HepG2 (cell line): Measurements from ENCODE around the gene THRA. TPM values are rescaled to one million over a fixed set of nuclear protein-coding genes. Genes with fewer than 3 reads are reported as not detected.

Experiments used
- ATAC-seq: fragments of 200-7000 bp; cut with Tn5 transposase; 3 replicates; pipeline ENCODE4 v1.9.1; 2020; ENCODE audit warnings: mild to moderate bottlenecking, moderate library complexity
- BruUV-seq: library from RNA; stranded (reverse); fragments of 400-500 nt; replicated peaks from 2 replicates; lab custom pipeline; 2021; lab: Mats Ljungman, UMichigan
- CTCF ChIA-PET: fragments of 300-600 bp; formaldehyde crosslinking; extraction: SDS; loops from one replicate; lab custom pipeline; 2021; ENCODE audit warnings: low total read pairs, inconsistent platforms, low intra/inter-chr PET ratio; lab: Yijun Ruan, JAX
- POLR2A ChIA-PET: fragments of 350-600 bp; sonication (Branson Sonifier 250); formaldehyde crosslinking; loops from one replicate; lab custom pipeline; 2020; ENCODE audit warnings: antibody characterized with exemption, inconsistent platforms; lab: Yijun Ruan, JAX
- DNase-seq: peaks from one replicate; pipeline ENCODE4 v3.0.0-alpha.2; 2015; ENCODE audit warnings: low spot score
- FAIRE-seq: peaks from 3 replicates; lab custom pipeline; 2011; peaks lifted over from hg19 to GRCh38; lab: Jason Lieb, UNC
- H2AFZ ChIP-seq: one replicate; pipeline ENCODE4 v1.6.1; 2011; ENCODE audit warnings: low read length, inconsistent platforms
- H3K27ac ChIP-seq: fragments of 300-600 bp; 3 replicates; pipeline ENCODE4 v1.8.0; 2011; ENCODE audit warnings: mixed run types, mild to moderate bottlenecking, mixed read lengths, low read length, inconsistent platforms; ENCODE audit not compliant: insufficient read depth; ENCODE audit errors: extremely low read length
- H3K27me3 ChIP-seq, 2 experiments: fragments of 200-600 bp in 1 of 2; 2 replicates in 1 of 2; 3 replicates in 1 of 2; pipeline versions ENCODE4 v1.6.0 to v1.8.0; 2011; ENCODE audit warnings: low read length in 2 of 2, mild to moderate bottlenecking in 2 of 2, moderate library complexity in 2 of 2, inconsistent platforms in 1 of 2; ENCODE audit not compliant: insufficient read depth in 2 of 2, control insufficient read depth in 1 of 2
- H3K36me3 ChIP-seq, 2 experiments: fragments of 200-600 bp in 1 of 2; replicated peaks in 1 of 2; 2 replicates in 1 of 2; 3 replicates in 1 of 2; pipeline versions ENCODE4 v1.5.1 to v1.8.0; 2011; ENCODE audit warnings: low read length in 2 of 2, inconsistent platforms in 1 of 2; ENCODE audit not compliant: insufficient read depth in 2 of 2, control insufficient read depth in 1 of 2
- H3K4me1 ChIP-seq: 2 replicates; pipeline ENCODE4 v1.5.1; 2012; ENCODE audit warnings: low read length, inconsistent platforms; ENCODE audit not compliant: insufficient read depth
- H3K4me2 ChIP-seq: 2 replicates; pipeline ENCODE4 v1.6.0; 2011; ENCODE audit warnings: low read depth, low read length, inconsistent platforms
- H3K4me3 ChIP-seq, 3 experiments: fragments of 200-600 bp in 1 of 3; sonication (generic), shearing (Covaris generic) in 1 of 3; replicated peaks in 1 of 3; 2 replicates each; pipeline ENCODE4 v1.5.1; 2011 to 2016; ENCODE audit warnings: low read length in 3 of 3, inconsistent platforms in 2 of 3, low read depth in 2 of 3, mild to moderate bottlenecking in 2 of 3, control low read depth in 1 of 3, mixed read lengths in 1 of 3; ENCODE audit not compliant: insufficient read depth in 1 of 3
- H3K79me2 ChIP-seq: one replicate; pipeline ENCODE4 v1.6.1; 2011; ENCODE audit warnings: low read length, inconsistent platforms; ENCODE audit not compliant: insufficient read depth
- H3K9ac ChIP-seq: 2 replicates; pipeline ENCODE4 v1.6.0; 2011; ENCODE audit warnings: mild to moderate bottlenecking, low read depth, low read length, inconsistent platforms; ENCODE audit not compliant: insufficient read depth
- H3K9me3 ChIP-seq: 2 replicates; pipeline ENCODE4 v1.5.1; 2012; ENCODE audit warnings: mild to moderate bottlenecking, low read length
- H4K20me1 ChIP-seq: 2 replicates; pipeline ENCODE4 v1.6.0; 2011; ENCODE audit warnings: inconsistent platforms, mild to moderate bottlenecking, low read length, moderate library complexity; ENCODE audit not compliant: insufficient read depth
- FOXO4 ChIP-seq: sonication (generic); formaldehyde crosslinking; conservative IDR thresholded peaks from 2 replicates; pipeline ENCODE4 v1.8.1; 2023; ENCODE audit warnings: missing genetic modification reagents
- MXD1 ChIP-seq: sonication (generic); formaldehyde crosslinking; IDR thresholded peaks from 2 replicates; pipeline ENCODE4 v1.4.0; 2020; ENCODE audit warnings: mild to moderate bottlenecking, missing genetic modification reagents
- RAD51 ChIP-seq: fragments of 450-650 bp; IDR thresholded peaks from 2 replicates; pipeline ENCODE4 v1.6.1; 2016; ENCODE audit warnings: borderline replicate concordance
- ZFX ChIP-seq: sonication (generic); formaldehyde crosslinking; IDR thresholded peaks from 2 replicates; pipeline ENCODE4 v1.4.0; 2020; ENCODE audit warnings: mild to moderate bottlenecking, low read depth, missing genetic modification reagents, moderate library complexity
- ZNF558 ChIP-seq: sonication (generic); formaldehyde crosslinking; IDR thresholded peaks from 2 replicates; pipeline ENCODE4 v1.9.0; 2022; ENCODE audit warnings: mild to moderate bottlenecking, missing genetic modification reagents, borderline replicate concordance
- ZNF784 ChIP-seq: sonication (generic); formaldehyde crosslinking; IDR thresholded peaks from 2 replicates; pipeline ENCODE4 v1.5.1; 2020; ENCODE audit warnings: missing genetic modification reagents, mild to moderate bottlenecking, borderline replicate concordance
- ZNF891 ChIP-seq: sonication (generic); formaldehyde crosslinking; IDR thresholded peaks from 2 replicates; pipeline ENCODE4 v1.5.0; 2020; ENCODE audit warnings: mild to moderate bottlenecking, missing genetic modification reagents
- WGBS: methylation state at CpG from one replicate; pipeline ENCODE4 v1.1.6; 2017; ENCODE audit warnings: low lambda C conversion rate; 5-methylcytosine and 5-hydroxymethylcytosine counted together
- in situ Hi-C: cut with HindIII; loops from 2 replicates; pipeline ENCODE4 v1.10.0; 2017; ENCODE audit warnings: low pct_unique_long_range_greater_than_20kb; ENCODE audit not compliant: extremely low pct_ligation_motif_present
- intact Hi-C: fragments of 100-400 bp; cut with micrococcal nuclease; formaldehyde crosslinking; loops from one replicate; pipeline ENCODE4 v1.10.0; 2022; ENCODE audit not compliant: unreplicated experiment
- polyA plus RNA-seq, 8 experiments: library from polyadenylated mRNA; depleted of rRNA in 3 of 8; stranded (reverse) in 7 of 8; unstranded in 1 of 8; fragments of >200 nt; fragmentation: Illumina TruSeq in 4 of 8; extraction: Trizol in 4 of 8; gene quantifications; 2 replicates each; pipeline versions ENCODE4 v1.2.1 to v1.2.3, GENCODE V29; 2011 to 2016; ENCODE audit warnings: low read depth in 4 of 8, missing spikeins in 1 of 8, mixed read lengths in 1 of 8; ENCODE audit not compliant: insufficient read depth in 1 of 8
- total RNA-seq, 5 experiments: library from RNA; depleted of rRNA; stranded (reverse); fragments of >200 nt; fragmentation: Illumina TruSeq; extraction: Trizol; gene quantifications; 2 replicates each; pipeline ENCODE4 v1.2.3, GENCODE V29; 2016; ENCODE audit warnings: low read depth in 1 of 5

Gene THRA
- total and polyA plus RNA-seq, 2 of the 13 experiments (the other 11 are each of a cell fraction or from before 2014, with no cell fraction given), result 8.0 to 9.9 TPM

- no peaks in the 10 kb centered on the region for H3K79me2 ChIP-seq
- H3K36me3 ChIP-seq, result peaks cover 1 to 4% of the 10 kb centered on the region in 2 experiments; a peak in 1 of 5 replicates
- H3K4me3 ChIP-seq, result no peak overlapping the region
- DNase-seq (no peak), ATAC-seq (no peak), FAIRE-seq (no peak)
- H3K4me2 ChIP-seq, result no peak overlapping the region
- peaks cover 55% of the 10 kb centered on the region for H3K4me1 ChIP-seq
- no TSS peak for BruUV-seq
- CTCF ChIA-PET, result interaction anchor here (0.8 to 2.4 kb wide), 7 partner anchors 12 to 61 kb away, joined by 3 to 25 read pairs (median 6); partner anchors contain the start of gene THRA
- WGBS, result 98% methylated on average over 6 of the region's 6 CpGs
- no peaks in the 10 kb centered on the region for H3K27me3 ChIP-seq
- H4K20me1 ChIP-seq, result no peaks in the 10 kb centered on the region
- in situ Hi-C loops, result no loop called here
- POLR2A ChIA-PET, result interaction anchor here (1.0 to 2.2 kb wide), 8 partner anchors 8 to 65 kb away, joined by 3 to 23 read pairs (median 14); partner anchors contain the start of genes CASC3, MED24, NR1D1 and THRA
- no peak overlapping the region for H3K9ac ChIP-seq
- TF ChIP-seq MXD1 (0 out of 2 replicates have a peak, but pooled peaks have one; percentile 20), ZNF558 (CRISPR knock-in tag) (no peak), ZNF784 (no peak; the same call in 1 of the 2 replicates), ZFX (CRISPR knock-in tag) (no peak), FOXO4 (CRISPR knock-in tag) (no peak), RAD51 (no peak), ZNF891 (CRISPR knock-in tag) (0 out of 2 replicates have a peak, but pooled peaks have one; percentile 51)
- H3K9me3 ChIP-seq, result no peaks in the 10 kb centered on the region
- no peak overlapping the region for H2AFZ ChIP-seq
- intact Hi-C loops, result loop anchor here (2.0 kb wide), 2 partner anchors 36 to 60 kb away; partner anchors contain the start of gene CSF3
- H3K27ac ChIP-seq, result no peak overlapping the region
These were observed 12.1 kb downstream of the THRA start for GRCh38 chr17:40074871-40075200.
